ENCODE results near the gene OCA2. TPM values are rescaled to one million over a fixed set of nuclear protein-coding genes. Genes with fewer than 3 reads are reported as not detected.

OCA2 gene
- total and polyA plus RNA-seq, 4 donors = 0.49 to 23.0 (median 2.3) TPM

- Histone ChIP-seq H3K9ac (ENCODE audit: insufficient read depth in 1 of 2, low read length in 2 of 2) (no peak overlapping the region), H3K27ac (ENCODE audit: low read depth in 1 of 2, low read length in 1 of 2) (no peak overlapping the region), H3K4me1 (ENCODE audit: control insufficient read depth in 5 of 5, insufficient read depth in 5 of 5, low read length in 5 of 5) (peaks cover 0 to 45% (median 15%) of the 10 kb centered on the region in 5 donors), H3K4me3 (no peak overlapping the region), H3K27me3 (ENCODE audit: control insufficient read depth in 3 of 3, insufficient read depth in 3 of 3, low read length in 2 of 3) (no peaks in the 10 kb centered on the region), H3K9me3 (ENCODE audit: control insufficient read depth in 4 of 4, insufficient read depth in 3 of 4, low read length in 3 of 4) (no peaks in the 10 kb centered on the region), H3K36me3 (ENCODE audit: control insufficient read depth in 4 of 4, insufficient read depth in 4 of 4, low read length in 4 of 4) (no peaks in the 10 kb centered on the region)
- 68 to 77% methylated on average over 2 of the region's 2 CpGs for WGBS, 2 donors
- TF ChIP-seq CTCF (IDR thresholded peaks at IDR 0.05; ENCODE audit: control extremely low read depth, extremely low read depth) = no peak
- DNase-seq (peak; percentile 38 to 94 (median 93)), ATAC-seq (ENCODE audit: insufficient read depth, low FRiP score) (no peak)
Measured at GRCh38 chr15:27782125-27782524, 317.0 kb downstream of the OCA2 start.

GRCh38 chr15:27776501-27776900 is 322.6 kb downstream of the OCA2 start:
- TF ChIP-seq CTCF (IDR thresholded peaks at IDR 0.05; ENCODE audit: control extremely low read depth, extremely low read depth) = no peak
- ATAC-seq (ENCODE audit: insufficient read depth, low FRiP score) (no peak), DNase-seq (no peak)
- H3K27ac ChIP-seq (ENCODE audit: low read depth in 1 of 2, low read length in 1 of 2) = no peak overlapping the region
- peaks cover 0 to 19% (median 0%) of the 10 kb centered on the region in 5 donors for H3K4me1 ChIP-seq (ENCODE audit: control insufficient read depth in 5 of 5, insufficient read depth in 5 of 5, low read length in 5 of 5)
- no peak overlapping the region for H3K4me3 ChIP-seq
- H3K9ac ChIP-seq (ENCODE audit: insufficient read depth in 1 of 2, low read length in 2 of 2) = no peak overlapping the region
- H3K27me3 ChIP-seq (ENCODE audit: control insufficient read depth in 3 of 3, insufficient read depth in 3 of 3, low read length in 2 of 3) = no peaks in the 10 kb centered on the region
- 90 to 95% methylated on average over 15 of the region's 15 CpGs for WGBS, 2 donors
- H3K36me3 ChIP-seq (ENCODE audit: control insufficient read depth in 4 of 4, insufficient read depth in 4 of 4, low read length in 4 of 4) = no peaks in the 10 kb centered on the region
- H3K9me3 ChIP-seq (ENCODE audit: control insufficient read depth in 4 of 4, insufficient read depth in 3 of 4, low read length in 3 of 4) = peaks cover 0 to 3% (median 0%) of the 10 kb centered on the region in 4 donors

GRCh38 chr15:27774638-27775037 is 324.5 kb downstream of the OCA2 start:
- Histone ChIP-seq H3K9me3 (ENCODE audit: control insufficient read depth in 4 of 4, insufficient read depth in 3 of 4, low read length in 3 of 4) (peaks cover 0 to 3% (median 0%) of the 10 kb centered on the region in 4 donors), H3K27ac (ENCODE audit: low read depth in 1 of 2, low read length in 1 of 2) (no peak overlapping the region), H3K36me3 (ENCODE audit: control insufficient read depth in 4 of 4, insufficient read depth in 4 of 4, low read length in 4 of 4) (no peaks in the 10 kb centered on the region), H3K4me1 (ENCODE audit: control insufficient read depth in 5 of 5, insufficient read depth in 5 of 5, low read length in 5 of 5) (peaks cover 0 to 12% (median 0%) of the 10 kb centered on the region in 5 donors), H3K27me3 (ENCODE audit: control insufficient read depth in 3 of 3, insufficient read depth in 3 of 3, low read length in 2 of 3) (no peaks in the 10 kb centered on the region), H3K9ac (ENCODE audit: insufficient read depth in 1 of 2, low read length in 2 of 2) (no peak overlapping the region), H3K4me3 (no peak overlapping the region)
- no peak for TF ChIP-seq CTCF (IDR thresholded peaks at IDR 0.05; ENCODE audit: control extremely low read depth, extremely low read depth)
- DNase-seq (no peak), ATAC-seq (ENCODE audit: insufficient read depth, low FRiP score) (no peak)
- WGBS, 2 donors = 93 to 94% methylated on average over 9 of the region's 9 CpGs

- Histone ChIP-seq H3K9me3 (ENCODE audit: control insufficient read depth in 4 of 4, insufficient read depth in 3 of 4, low read length in 3 of 4) (peaks cover 0 to 3% (median 0%) of the 10 kb centered on the region in 4 donors), H3K4me3 (no peak overlapping the region), H3K9ac (ENCODE audit: insufficient read depth in 1 of 2, low read length in 2 of 2) (no peak overlapping the region), H3K4me1 (ENCODE audit: control insufficient read depth in 5 of 5, insufficient read depth in 5 of 5, low read length in 5 of 5) (peaks cover 0 to 12% (median 0%) of the 10 kb centered on the region in 5 donors), H3K36me3 (ENCODE audit: control insufficient read depth in 4 of 4, insufficient read depth in 4 of 4, low read length in 4 of 4) (no peaks in the 10 kb centered on the region), H3K27me3 (ENCODE audit: control insufficient read depth in 3 of 3, insufficient read depth in 3 of 3, low read length in 2 of 3) (no peaks in the 10 kb centered on the region), H3K27ac (ENCODE audit: low read depth in 1 of 2, low read length in 1 of 2) (no peak overlapping the region)
- TF ChIP-seq CTCF (IDR thresholded peaks at IDR 0.05; ENCODE audit: control extremely low read depth, extremely low read depth) = no peak
- no peak for DNase-seq
- ATAC-seq (ENCODE audit: insufficient read depth, low FRiP score) = no peak
- WGBS, 2 donors = 94 to 98% methylated on average over 6 of the region's 6 CpGs
Measured at GRCh38 chr15:27774191-27774590, 324.9 kb downstream of the OCA2 start.

Measured in lung (tissue), 12 donors.